Uterus (tissue), 4 donors: ENCODE data around the gene GTF2F2. TPM values are rescaled to one million over a fixed set of nuclear protein-coding genes. Genes with fewer than 3 reads are reported as not detected.

ENCODE experiments used
- DNase-seq, 2 donors: peaks; one replicate each; pipeline ENCODE4 v3.0.0-alpha.2; 2019 to 2020
- H3K27ac ChIP-seq, 2 donors: fragments of 200-600 bp; sonication (generic); 1 replicate in 1 of 2; 2 replicates in 1 of 2; pipeline ENCODE4 v1.5.1; 2016 to 2018
- H3K27me3 ChIP-seq, 2 donors: fragments of 200-600 bp; sonication (generic); one replicate each; pipeline ENCODE4 v1.5.1; 2018 to 2019; ENCODE audit warnings: control low read depth in 1 of 2
- H3K36me3 ChIP-seq, 2 donors: fragments of 200-600 bp; sonication (generic); one replicate each; pipeline ENCODE4 v1.5.1; 2019; ENCODE audit warnings: control low read depth in 1 of 2
- H3K4me1 ChIP-seq, 2 donors: fragments of 200-600 bp; sonication (generic); one replicate each; pipeline ENCODE4 v1.5.1; 2018 to 2019; ENCODE audit warnings: control low read depth in 1 of 2
- H3K4me3 ChIP-seq, 2 donors: fragments of 200-600 bp; sonication (generic); 1 replicate in 1 of 2; 2 replicates in 1 of 2; pipeline ENCODE4 v1.5.1; 2018 to 2019; ENCODE audit warnings: mild to moderate bottlenecking in 1 of 2
- H3K9me3 ChIP-seq, 2 donors: fragments of 200-600 bp; sonication (generic); one replicate each; pipeline ENCODE4 v1.5.1; 2019; ENCODE audit warnings: control low read depth in 1 of 2
- CTCF ChIP-seq, 4 experiments: fragments of 200-600 bp in 2 of 4; fragments of 450-650 bp in 2 of 4; sonication (generic) in 2 of 4; IDR thresholded peaks; one replicate each; pipeline ENCODE4 v1.5.1; 2016 to 2019; ENCODE audit warnings: antibody characterized with exemption in 4 of 4, mild to moderate bottlenecking in 2 of 4, moderate library complexity in 1 of 4
- POLR2A ChIP-seq, 2 donors: fragments of 450-650 bp; IDR thresholded peaks; one replicate each; pipeline ENCODE4 v1.6.1; 2016; ENCODE audit warnings: antibody characterized with exemption in 2 of 2, mild to moderate bottlenecking in 1 of 2, moderate library complexity in 1 of 2
- intact Hi-C: fragments of 100-400 bp; cut with DNase I; formaldehyde crosslinking; loops from one replicate; pipeline ENCODE4 v1.15.1; 2023; ENCODE audit warnings: low total_unique reads
- total RNA-seq, 4 donors: library from RNA; depleted of rRNA in 3 of 4; stranded (reverse); fragments of >200 nt in 3 of 4; gene quantifications; one replicate each; pipeline versions ENCODE4 v1.1.0 to v1.2.4, GENCODE V29; 2014 to 2023
- donor health status: DM: yes; HTN: yes; CAD: no.

Gene GTF2F2
- 10 to 100 TPM in 3 of 4 donors, 1 to 10 TPM in 1; 6.2 to 35.1 (median 20.9) TPM for total RNA-seq

GRCh38 chr13:45119991-45120864, at the start of gene GTF2F2:
TSS of gene GTF2F2 (plus strand) at chr13:45120510. CDS start at chr13:45120656, 146 bp downstream.
- intact Hi-C loops, result no loop called here
- Histone ChIP-seq H3K27ac (peak within 1 kb of the TSS; percentile 64 to 88), H3K9me3 (no peaks in the 10 kb centered on the region), H3K4me3 (peak within 1 kb of the TSS; percentile 71 to 99), H3K36me3 (no peaks in the 10 kb centered on the region), H3K4me1 (peaks cover 0 to 5% of the 10 kb centered on the region in 2 donors), H3K27me3 (no peaks in the 10 kb centered on the region)
- TF ChIP-seq CTCF (IDR thresholded peaks at IDR 0.05), result peak in 2 of 4 experiments; percentile 3 to 28
- TF ChIP-seq POLR2A (IDR thresholded peaks at IDR 0.05), result peak; percentile 32 to 46
- peak; percentile 90 for DNase-seq

GRCh38 chr13:45073809-45074208, 46.5 kb upstream of the GTF2F2 start:
- H3K4me1 ChIP-seq, result no peaks in the 10 kb centered on the region
- H3K4me3 ChIP-seq, result no peak overlapping the region
- no peak for TF ChIP-seq CTCF (IDR thresholded peaks at IDR 0.05)
- DNase-seq, result no peak
- intact Hi-C loops, result no loop called here
- H3K9me3 ChIP-seq, result no peaks in the 10 kb centered on the region
- H3K27ac ChIP-seq, result no peak overlapping the region
- H3K27me3 ChIP-seq, result no peaks in the 10 kb centered on the region
- no peaks in the 10 kb centered on the region for H3K36me3 ChIP-seq

- Histone ChIP-seq H3K4me3 (no peak overlapping the region), H3K36me3 (no peaks in the 10 kb centered on the region), H3K9me3 (no peaks in the 10 kb centered on the region), H3K4me1 (no peaks in the 10 kb centered on the region), H3K27me3 (no peaks in the 10 kb centered on the region), H3K27ac (no peak overlapping the region)
- intact Hi-C loops, result no loop called here
- DNase-seq, result no peak
- TF ChIP-seq CTCF (IDR thresholded peaks at IDR 0.05), result no peak
- no peak for TF ChIP-seq POLR2A (IDR thresholded peaks at IDR 0.05)
Observed at GRCh38 chr13:45074721-45075120, 45.6 kb upstream of the GTF2F2 start.

GRCh38 chr13:45078003-45078402, 42.3 kb upstream of the GTF2F2 start:
- intact Hi-C loops, result no loop called here
- DNase-seq, result no peak
- no peaks in the 10 kb centered on the region for H3K9me3 ChIP-seq
- H3K27ac ChIP-seq, result no peak overlapping the region
- TF ChIP-seq CTCF (IDR thresholded peaks at IDR 0.05) (no peak), POLR2A (IDR thresholded peaks at IDR 0.05) (no peak)
- no peak overlapping the region for H3K4me3 ChIP-seq
- H3K36me3 ChIP-seq, result no peaks in the 10 kb centered on the region
- no peaks in the 10 kb centered on the region for H3K4me1 ChIP-seq
- no peaks in the 10 kb centered on the region for H3K27me3 ChIP-seq

GRCh38 chr13:45082964-45083363, 37.3 kb upstream of the GTF2F2 start:
- no peak overlapping the region for H3K27ac ChIP-seq
- no peak overlapping the region for H3K4me3 ChIP-seq
- H3K4me1 ChIP-seq, result no peaks in the 10 kb centered on the region
- TF ChIP-seq CTCF (IDR thresholded peaks at IDR 0.05) (no peak), POLR2A (IDR thresholded peaks at IDR 0.05) (no peak)
- H3K36me3 ChIP-seq, result no peaks in the 10 kb centered on the region
- no peaks in the 10 kb centered on the region for H3K27me3 ChIP-seq
- no peaks in the 10 kb centered on the region for H3K9me3 ChIP-seq
- DNase-seq, result no peak
- intact Hi-C loops, result no loop called here
